IMR-90 (cell line): ENCODE data around the gene RIPOR2. TPM values are rescaled to one million over a fixed set of nuclear protein-coding genes. Genes with fewer than 3 reads are reported as not detected.

Experiments
- ATAC-seq: fragments of 200-7000 bp; cut with Tn5 transposase; 2 replicates; pipeline ENCODE4 v1.9.1; 2020; ENCODE audit warnings: low read depth, mild to moderate bottlenecking, moderate library complexity
- BruUV-seq: library from RNA; stranded (reverse); fragments of 400-500 nt; replicated peaks from 2 replicates; lab custom pipeline; 2021; lab: Mats Ljungman, UMichigan
- CTCF ChIA-PET: fragments of 300-600 bp; formaldehyde crosslinking; extraction: SDS; loops from one replicate; lab custom pipeline; 2021; ENCODE audit warnings: antibody characterized with exemption; lab: Yijun Ruan, JAX
- POLR2A ChIA-PET: fragments of 300-600 bp; sonication (Branson Sonifier 250); formaldehyde crosslinking; loops from one replicate; lab custom pipeline; 2022; ENCODE audit warnings: antibody characterized with exemption; ENCODE audit not compliant: unreplicated experiment; lab: Charles Lee
- DNase-seq: peaks from one replicate; pipeline ENCODE4 v3.0.0; 2013
- H2AFZ ChIP-seq: replicated peaks from 2 replicates; pipeline ENCODE3; 2013; ENCODE audit warnings: low read length, mild to moderate bottlenecking; ENCODE audit not compliant: poor library complexity
- H2AK5ac ChIP-seq: 2 replicates; pipeline ENCODE4 v1.6.1; 2013; ENCODE audit warnings: low read depth, low read length, inconsistent platforms
- H2AK9ac ChIP-seq: replicated peaks from 2 replicates; pipeline ENCODE3; 2013; ENCODE audit warnings: mild to moderate bottlenecking, low read depth, low read length, moderate library complexity; ENCODE audit not compliant: poor library complexity
- H2BK120ac ChIP-seq: 2 replicates; pipeline ENCODE4 v1.6.1; 2013; ENCODE audit warnings: low read depth, low read length, inconsistent platforms
- H2BK15ac ChIP-seq: 3 replicates; pipeline ENCODE4 v1.6.1; 2013; ENCODE audit warnings: low read depth, low read length, inconsistent platforms
- H2BK20ac ChIP-seq: 2 replicates; pipeline ENCODE4 v1.6.1; 2013; ENCODE audit warnings: low read depth, mild to moderate bottlenecking, inconsistent platforms, low read length, moderate library complexity
- H2BK5ac ChIP-seq: 2 replicates; pipeline ENCODE4 v1.6.1; 2013; ENCODE audit warnings: mild to moderate bottlenecking, low read depth, low read length, inconsistent platforms; ENCODE audit not compliant: poor library complexity, severe bottlenecking
- H3K14ac ChIP-seq: replicated peaks from 2 replicates; pipeline ENCODE4 v1.6.1; 2013; ENCODE audit warnings: low read depth, low read length, inconsistent platforms
- H3K18ac ChIP-seq: 2 replicates; pipeline ENCODE4 v1.6.1; 2013; ENCODE audit warnings: low read depth, low read length, control low read depth
- H3K23ac ChIP-seq: 2 replicates; pipeline ENCODE4 v1.6.1; 2013; ENCODE audit warnings: low read depth, low read length, inconsistent platforms
- H3K27ac ChIP-seq: 2 replicates; pipeline ENCODE4 v1.5.1; 2013; ENCODE audit warnings: mild to moderate bottlenecking, control low read depth, low read length; ENCODE audit not compliant: insufficient read depth
- H3K27me3 ChIP-seq: 2 replicates; pipeline ENCODE4 v1.6.1; 2013; ENCODE audit warnings: low read length; ENCODE audit not compliant: control insufficient read depth, insufficient read depth
- H3K36me3 ChIP-seq: 2 replicates; pipeline ENCODE4 v1.6.1; 2013; ENCODE audit warnings: low read length, mixed read lengths; ENCODE audit not compliant: control insufficient read depth, insufficient read depth
- H3K4ac ChIP-seq: 2 replicates; pipeline ENCODE4 v1.6.1; 2013; ENCODE audit warnings: low read depth, low read length, inconsistent platforms
- H3K4me1 ChIP-seq: 2 replicates; pipeline ENCODE4 v1.6.1; 2013; ENCODE audit warnings: low read length, mixed read lengths; ENCODE audit not compliant: control insufficient read depth, insufficient read depth
- H3K4me2 ChIP-seq: 2 replicates; pipeline ENCODE4 v1.6.1; 2013; ENCODE audit warnings: low read depth, mild to moderate bottlenecking, control low read depth, low read length, moderate library complexity
- H3K4me3 ChIP-seq: 2 replicates; pipeline ENCODE4 v1.5.1; 2013; ENCODE audit warnings: low read depth, mild to moderate bottlenecking, control low read depth, low read length, moderate library complexity; ENCODE audit not compliant: insufficient read depth
- H3K56ac ChIP-seq: 2 replicates; pipeline ENCODE4 v1.6.1; 2013; ENCODE audit warnings: low read length, inconsistent platforms; ENCODE audit not compliant: insufficient read depth; ENCODE audit errors: extremely low read depth
- H3K79me1 ChIP-seq, 2 experiments: 2 replicates each; pipeline ENCODE4 v1.6.1; 2013; ENCODE audit warnings: low read length in 2 of 2, inconsistent platforms in 1 of 2, low read depth in 1 of 2
- H3K9ac ChIP-seq: 2 replicates; pipeline ENCODE4 v1.6.1; 2013; ENCODE audit warnings: low read depth, low read length, control low read depth
- H3K9me1 ChIP-seq: 2 replicates; pipeline ENCODE4 v1.6.1; 2013; ENCODE audit warnings: low read length, inconsistent platforms; ENCODE audit not compliant: insufficient read depth
- H3K9me3 ChIP-seq: 2 replicates; pipeline ENCODE4 v1.6.1; 2013; ENCODE audit warnings: low read length; ENCODE audit not compliant: control insufficient read depth, insufficient read depth
- H4K20me1 ChIP-seq: 2 replicates; pipeline ENCODE4 v1.6.1; 2013; ENCODE audit warnings: low read length, inconsistent platforms; ENCODE audit not compliant: insufficient read depth
- H4K5ac ChIP-seq: 2 replicates; pipeline ENCODE4 v1.6.1; 2013; ENCODE audit warnings: mild to moderate bottlenecking, low read depth, low read length, control low read depth
- H4K8ac ChIP-seq, 2 experiments: 2 replicates each; pipeline ENCODE4 v1.6.1; 2013; ENCODE audit warnings: low read depth in 2 of 2, low read length in 2 of 2, control low read depth in 1 of 2, inconsistent platforms in 1 of 2
- H4K91ac ChIP-seq: 2 replicates; pipeline ENCODE4 v1.6.1; 2013; ENCODE audit warnings: low read depth, low read length, inconsistent platforms; ENCODE audit not compliant: insufficient read depth
- BHLHE40 ChIP-seq: fragments of 150-350 bp; IDR thresholded peaks from 2 replicates; pipeline ENCODE4 v1.6.1; 2016; ENCODE audit warnings: mild to moderate bottlenecking, low read depth, low read length
- CEBPB ChIP-seq: IDR thresholded peaks from 2 replicates; pipeline ENCODE4 v1.6.1; 2012; ENCODE audit warnings: low read depth, low read length, improper control_type of control experiment
- CHD1 ChIP-seq: IDR thresholded peaks from 2 replicates; pipeline ENCODE4 v1.6.1; 2012; ENCODE audit warnings: low read depth, low read length, improper control_type of control experiment
- CTCF ChIP-seq: conservative IDR thresholded peaks from 2 replicates; pipeline ENCODE4 v1.5.1; 2012; ENCODE audit warnings: mild to moderate bottlenecking, low read depth, low read length, improper control_type of control experiment
- ELK1 ChIP-seq: fragments of 150-350 bp; IDR thresholded peaks from 2 replicates; pipeline ENCODE4 v1.6.1; 2016; ENCODE audit warnings: low read depth, mild to moderate bottlenecking, low read length, moderate library complexity, borderline replicate concordance
- FOS ChIP-seq: fragments of 150-350 bp; IDR thresholded peaks from 2 replicates; pipeline ENCODE4 v1.6.1; 2016; ENCODE audit warnings: low read depth, low read length
- MAFK ChIP-seq: IDR thresholded peaks from 2 replicates; pipeline ENCODE4 v1.6.1; 2012; ENCODE audit warnings: low read depth, low read length, improper control_type of control experiment
- MAZ ChIP-seq: IDR thresholded peaks from 2 replicates; pipeline ENCODE4 v1.6.1; 2012; ENCODE audit warnings: low read depth, mild to moderate bottlenecking, low read length, improper control_type of control experiment, moderate library complexity, borderline replicate concordance
- MXI1 ChIP-seq: IDR thresholded peaks from 2 replicates; pipeline ENCODE4 v1.6.1; 2012; ENCODE audit warnings: low read depth, mild to moderate bottlenecking, low read length, moderate library complexity, borderline replicate concordance
- NFE2L2 ChIP-seq: fragments of 150-350 bp; IDR thresholded peaks from 2 replicates; pipeline ENCODE4 v1.6.1; 2016; ENCODE audit warnings: low read depth, mild to moderate bottlenecking, low read length
- POLR2A ChIP-seq: IDR thresholded peaks from 2 replicates; pipeline ENCODE4 v1.6.1; 2012; ENCODE audit warnings: mild to moderate bottlenecking, low read depth, low read length
- RAD21 ChIP-seq: IDR thresholded peaks from 2 replicates; pipeline ENCODE4 v1.6.1; 2012; ENCODE audit warnings: low read length, improper control_type of control experiment
- RCOR1 ChIP-seq: IDR thresholded peaks from 2 replicates; pipeline ENCODE4 v1.6.1; 2012; ENCODE audit warnings: mild to moderate bottlenecking, low read length, improper control_type of control experiment; ENCODE audit not compliant: insufficient replicate concordance
- RFX5 ChIP-seq: IDR thresholded peaks from 2 replicates; pipeline ENCODE4 v1.8.0; 2012; ENCODE audit warnings: low read depth, mild to moderate bottlenecking, low read length, moderate library complexity
- SMC3 ChIP-seq: fragments of 150-350 bp; IDR thresholded peaks from 2 replicates; pipeline ENCODE4 v1.6.1; 2016; ENCODE audit warnings: low read depth, mild to moderate bottlenecking, antibody characterized with exemption, low read length, moderate library complexity
- WGBS, 2 experiments: methylation state at CpG; one replicate each; pipeline versions ENCODE4 v1.1.5 to v1.1.7; 2013; ENCODE audit warnings: missing lambda C conversion rate in 2 of 2; ENCODE audit not compliant: insufficient read length in 1 of 2; ENCODE audit errors: extremely low coverage in 2 of 2; 5-methylcytosine and 5-hydroxymethylcytosine counted together
- dilution Hi-C: fragments of 300-500 bp; cut with HindIII; formaldehyde crosslinking; loops from one replicate; pipeline ENCODE4 v1.14.3; 2018; ENCODE audit warnings: low sequenced_read_pairs; ENCODE audit not compliant: unreplicated experiment
- in situ Hi-C: fragments of 300-500 bp; cut with MboI; formaldehyde crosslinking; loops from 3 replicates; pipeline ENCODE4 v1.14.3; 2019; ENCODE audit warnings: low sequenced_read_pairs, inconsistent platforms, mixed read lengths
- intact Hi-C: fragments of 100-400 bp; cut with micrococcal nuclease; formaldehyde crosslinking; loops from 2 replicates; pipeline ENCODE4 v1.10.0; 2022
- polyA plus RNA-seq, 3 experiments: library from polyadenylated mRNA; depleted of rRNA; stranded (reverse); fragments of >200 nt; gene quantifications; 2 replicates each; pipeline ENCODE4 v1.2.3, GENCODE V29; 2012; ENCODE audit warnings: low replicate concordance in 1 of 3
- total RNA-seq: library from RNA; depleted of rRNA; stranded (reverse); fragments of >200 nt; gene quantifications from 2 replicates; pipeline ENCODE4 v1.2.3, GENCODE V29; 2012
- TF ChIP-seq, protein P1 (sequence below): fragments of 150-350 bp; IDR thresholded peaks from 2 replicates; pipeline ENCODE4 v1.6.1; 2017; ENCODE audit warnings: mild to moderate bottlenecking, antibody characterized with exemption, low read length, low read depth

RIPOR2 gene
- total and polyA plus RNA-seq, 2 of the 4 experiments (the other 2 are of a cell fraction), result 1.1 to 1.2 TPM

DNA sequence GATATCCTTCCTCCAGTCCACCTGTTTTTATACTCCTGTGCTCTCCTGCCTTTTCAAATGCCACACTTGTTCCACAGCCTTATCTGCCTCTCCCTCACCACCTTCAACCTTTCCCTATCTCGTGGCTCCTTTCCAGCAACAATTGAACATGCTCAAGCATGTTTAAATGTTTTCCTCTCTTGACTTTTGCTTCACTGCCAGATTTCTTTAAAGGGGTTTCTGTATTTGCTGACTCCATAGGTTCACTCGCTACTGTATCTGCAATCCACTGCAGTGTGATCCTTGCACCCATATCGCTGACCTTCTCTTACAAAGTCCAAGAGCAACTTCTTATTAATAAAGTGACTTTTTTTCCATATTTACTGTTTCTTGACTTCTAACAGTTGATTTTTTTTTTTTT lies 172.2 kb downstream of the RIPOR2 start:
- peak overlapping the region; percentile 28 for H2AFZ ChIP-seq
- H4K5ac ChIP-seq, result 0 out of 2 replicates have a peak overlapping the region, but pooled peaks have one; percentile 28
- no peak for TF ChIP-seq SMC3
- no peak for TF ChIP-seq POLR2A
- TF ChIP-seq MXI1, result no peak
- no peak for TF ChIP-seq MAZ
- no peak for TF ChIP-seq CEBPB
- no peak for TF ChIP-seq CHD1
- no peak for TF ChIP-seq BHLHE40
- TF ChIP-seq RCOR1, result no peak
- TF ChIP-seq FOS, result no peak
- TF ChIP-seq NFE2L2, result no peak
- no peak for TF ChIP-seq MAFK
- TF ChIP-seq RAD21, result no peak
- no peak for TF ChIP-seq ELK1
- TF ChIP-seq, protein P1, sequence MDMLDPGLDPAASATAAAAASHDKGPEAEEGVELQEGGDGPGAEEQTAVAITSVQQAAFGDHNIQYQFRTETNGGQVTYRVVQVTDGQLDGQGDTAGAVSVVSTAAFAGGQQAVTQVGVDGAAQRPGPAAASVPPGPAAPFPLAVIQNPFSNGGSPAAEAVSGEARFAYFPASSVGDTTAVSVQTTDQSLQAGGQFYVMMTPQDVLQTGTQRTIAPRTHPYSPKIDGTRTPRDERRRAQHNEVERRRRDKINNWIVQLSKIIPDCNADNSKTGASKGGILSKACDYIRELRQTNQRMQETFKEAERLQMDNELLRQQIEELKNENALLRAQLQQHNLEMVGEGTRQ, result no peak
- no peak for TF ChIP-seq RFX5
- no peak for TF ChIP-seq CTCF
- H3K27me3 ChIP-seq, result no peaks in the 10 kb centered on the region
- H3K4me3 ChIP-seq, result no peak overlapping the region
- no peak for DNase-seq
- no peaks in the 10 kb centered on the region for H4K20me1 ChIP-seq
- no peaks in the 10 kb centered on the region for H3K9me3 ChIP-seq
- no peak overlapping the region for H2AK5ac ChIP-seq
- no peak overlapping the region for H3K14ac ChIP-seq
- H3K9ac ChIP-seq, result no peak overlapping the region
- no peak overlapping the region for H3K27ac ChIP-seq
- H4K91ac ChIP-seq, result no peak overlapping the region
- WGBS, 2 experiments, result 20% methylated on average over 1 of the region's 3 CpGs; no CpG with 5 or more reads in 1 of the 2 experiments
- H3K4me1 ChIP-seq, result no peaks in the 10 kb centered on the region; the same call in 1 of the 2 replicates
- no peak overlapping the region for H4K8ac ChIP-seq
- no peaks in the 10 kb centered on the region; the same call in 1 of the 2 replicates for H3K9me1 ChIP-seq
- H3K79me1 ChIP-seq, result no peaks in the 10 kb centered on the region
- in situ Hi-C loops, result loop anchor here (5.0 kb wide), 1 partner anchor 181 kb away; no protein-coding TSS in a partner anchor
- POLR2A ChIA-PET, result no interaction called here
- no TSS peak for BruUV-seq
- H3K36me3 ChIP-seq, result no peaks in the 10 kb centered on the region
- no peak for ATAC-seq
- no peak overlapping the region; the same call in 1 of the 2 replicates for H2BK120ac ChIP-seq
- no peak overlapping the region for H3K56ac ChIP-seq
- no peak overlapping the region for H3K23ac ChIP-seq
- no peak overlapping the region for H2BK15ac ChIP-seq
- dilution Hi-C loops, result no loop called here
- H2BK5ac ChIP-seq, result no peak overlapping the region
- CTCF ChIA-PET, result interaction anchor here (1.3 kb wide), 1 partner anchor 180 kb away, joined by 3 read pairs; no protein-coding TSS in a partner anchor
- intact Hi-C loops, result loop anchor here (10.0 kb wide), 1 partner anchor 479 kb away; no protein-coding TSS in a partner anchor
- H2BK20ac ChIP-seq, result no peak overlapping the region
- H3K4ac ChIP-seq, result no peak overlapping the region
- H3K4me2 ChIP-seq, result no peak overlapping the region
- no peak overlapping the region for H3K18ac ChIP-seq
- H2AK9ac ChIP-seq, result no peak overlapping the region
